OCI-LY1 (cell line): ENCODE results near the gene UBAC1.

ENCODE experiments used
- H2AFZ ChIP-seq: fragments of 200-600 bp; sonication (generic), shearing (Covaris generic); 2 replicates; pipeline ENCODE4 v1.6.0; 2014; ENCODE audit warnings: antibody characterized with exemption, mild to moderate bottlenecking, low read length
- H3F3A ChIP-seq: fragments of 200-600 bp; sonication (generic), shearing (Covaris generic); 2 replicates; pipeline ENCODE4 v1.6.0; 2014; ENCODE audit warnings: mild to moderate bottlenecking, antibody characterized with exemption, low read length, moderate library complexity; ENCODE audit not compliant: insufficient read depth
- H3K27ac ChIP-seq: fragments of 200-600 bp; sonication (generic); 2 replicates; pipeline ENCODE4 v1.5.1; 2014; ENCODE audit warnings: low read length, mixed run types, mild to moderate bottlenecking, low read depth; ENCODE audit not compliant: poor library complexity, severe bottlenecking
- H3K27me3 ChIP-seq: fragments of 200-600 bp; sonication (generic); 2 replicates; pipeline ENCODE4 v1.6.0; 2014; ENCODE audit warnings: antibody characterized with exemption, mild to moderate bottlenecking, low read length, moderate library complexity; ENCODE audit not compliant: insufficient read depth
- H3K36me3 ChIP-seq: fragments of 200-600 bp; sonication (generic); 2 replicates; pipeline ENCODE4 v1.6.1; 2014; ENCODE audit warnings: mild to moderate bottlenecking, antibody characterized with exemption, low read length, moderate library complexity, mixed read lengths; ENCODE audit not compliant: insufficient read depth
- H3K4me1 ChIP-seq: fragments of 200-600 bp; sonication (generic); 2 replicates; pipeline ENCODE4 v1.5.1; 2014; ENCODE audit warnings: mild to moderate bottlenecking, low read length, moderate library complexity; ENCODE audit not compliant: insufficient read depth, severe bottlenecking
- H3K4me2 ChIP-seq: fragments of 200-600 bp; sonication (generic), shearing (Covaris generic); 2 replicates; pipeline ENCODE4 v1.6.1; 2014; ENCODE audit warnings: low read length
- H3K4me3 ChIP-seq: fragments of 200-600 bp; sonication (generic); 2 replicates; pipeline ENCODE4 v1.5.1; 2014; ENCODE audit warnings: low read length, low read depth, mild to moderate bottlenecking, mixed read lengths; ENCODE audit not compliant: poor library complexity, severe bottlenecking
- H3K79me2 ChIP-seq: fragments of 200-600 bp; shearing (Covaris generic); 2 replicates; pipeline ENCODE4 v1.6.1; 2016; ENCODE audit warnings: mixed run types, low read length, mixed read lengths; ENCODE audit not compliant: insufficient read depth
- H3K9ac ChIP-seq: fragments of 200-600 bp; sonication (generic), shearing (Covaris generic); 2 replicates; pipeline ENCODE4 v1.6.1; 2014; ENCODE audit warnings: mild to moderate bottlenecking, low read length, mixed read lengths
- H3K9me2 ChIP-seq: fragments of 200-600 bp; sonication (generic), shearing (Covaris generic); 2 replicates; pipeline ENCODE4 v1.6.1; 2014; ENCODE audit warnings: low read depth, mild to moderate bottlenecking, low read length, mixed read lengths
- H3K9me3 ChIP-seq: fragments of 200-600 bp; shearing (Covaris generic); 2 replicates; pipeline ENCODE4 v1.6.1; 2014; ENCODE audit warnings: low read length, mixed read lengths
- H4K20me1 ChIP-seq: fragments of 200-600 bp; sonication (generic), shearing (Covaris generic); 2 replicates; pipeline ENCODE4 v1.6.0; 2016; ENCODE audit warnings: mild to moderate bottlenecking, low read length; ENCODE audit not compliant: insufficient read depth
- EZH2 ChIP-seq: fragments of 200-600 bp; sonication (generic), shearing (Covaris generic); IDR thresholded peaks from 2 replicates; pipeline ENCODE4 v1.8.0; 2017; ENCODE audit warnings: borderline replicate concordance, mixed run types, mild to moderate bottlenecking, antibody characterized with exemption, low read length, moderate library complexity, mixed read lengths
- TF ChIP-seq, protein P1 (sequence below): fragments of 200-600 bp; sonication (generic), shearing (Covaris generic); IDR thresholded peaks from 2 replicates; pipeline ENCODE4 v1.5.1; 2017; ENCODE audit warnings: mild to moderate bottlenecking, antibody characterized with exemption, low read length, moderate library complexity, mixed read lengths

UBAC1 gene

GRCh38 chr9:135982499-135983207, 21.5 kb upstream of the UBAC1 start:
- Histone ChIP-seq H3K27ac (no peak overlapping the region), H4K20me1 (no peaks in the 10 kb centered on the region), H2AFZ (no peak overlapping the region), H3K4me3 (no peak overlapping the region), H3K27me3 (no peaks in the 10 kb centered on the region), H3K36me3 (no peaks in the 10 kb centered on the region), H3K9me2 (no peaks in the 10 kb centered on the region), H3K4me1 (no peaks in the 10 kb centered on the region), H3K4me2 (no peak overlapping the region), H3F3A (no peaks in the 10 kb centered on the region), H3K79me2 (no peaks in the 10 kb centered on the region), H3K9me3 (no peaks in the 10 kb centered on the region), H3K9ac (no peak overlapping the region)
- TF ChIP-seq, protein P1, sequence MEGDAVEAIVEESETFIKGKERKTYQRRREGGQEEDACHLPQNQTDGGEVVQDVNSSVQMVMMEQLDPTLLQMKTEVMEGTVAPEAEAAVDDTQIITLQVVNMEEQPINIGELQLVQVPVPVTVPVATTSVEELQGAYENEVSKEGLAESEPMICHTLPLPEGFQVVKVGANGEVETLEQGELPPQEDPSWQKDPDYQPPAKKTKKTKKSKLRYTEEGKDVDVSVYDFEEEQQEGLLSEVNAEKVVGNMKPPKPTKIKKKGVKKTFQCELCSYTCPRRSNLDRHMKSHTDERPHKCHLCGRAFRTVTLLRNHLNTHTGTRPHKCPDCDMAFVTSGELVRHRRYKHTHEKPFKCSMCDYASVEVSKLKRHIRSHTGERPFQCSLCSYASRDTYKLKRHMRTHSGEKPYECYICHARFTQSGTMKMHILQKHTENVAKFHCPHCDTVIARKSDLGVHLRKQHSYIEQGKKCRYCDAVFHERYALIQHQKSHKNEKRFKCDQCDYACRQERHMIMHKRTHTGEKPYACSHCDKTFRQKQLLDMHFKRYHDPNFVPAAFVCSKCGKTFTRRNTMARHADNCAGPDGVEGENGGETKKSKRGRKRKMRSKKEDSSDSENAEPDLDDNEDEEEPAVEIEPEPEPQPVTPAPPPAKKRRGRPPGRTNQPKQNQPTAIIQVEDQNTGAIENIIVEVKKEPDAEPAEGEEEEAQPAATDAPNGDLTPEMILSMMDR, result no peak
- TF ChIP-seq EZH2, result no peak

- Histone ChIP-seq H3K9me3 (no peaks in the 10 kb centered on the region), H3K4me2 (no peak overlapping the region), H3K9ac (no peak overlapping the region), H3K9me2 (no peaks in the 10 kb centered on the region), H2AFZ (no peak overlapping the region), H3K79me2 (no peaks in the 10 kb centered on the region), H3K4me1 (no peaks in the 10 kb centered on the region), H3F3A (no peaks in the 10 kb centered on the region), H3K4me3 (no peak overlapping the region), H3K27me3 (no peaks in the 10 kb centered on the region), H3K36me3 (no peaks in the 10 kb centered on the region), H4K20me1 (no peaks in the 10 kb centered on the region), H3K27ac (no peak overlapping the region)
- TF ChIP-seq, protein P1, result no peak
- TF ChIP-seq EZH2, result no peak
Measured at GRCh38 chr9:135980926-135981630, 19.9 kb upstream of the UBAC1 start.

DNA sequence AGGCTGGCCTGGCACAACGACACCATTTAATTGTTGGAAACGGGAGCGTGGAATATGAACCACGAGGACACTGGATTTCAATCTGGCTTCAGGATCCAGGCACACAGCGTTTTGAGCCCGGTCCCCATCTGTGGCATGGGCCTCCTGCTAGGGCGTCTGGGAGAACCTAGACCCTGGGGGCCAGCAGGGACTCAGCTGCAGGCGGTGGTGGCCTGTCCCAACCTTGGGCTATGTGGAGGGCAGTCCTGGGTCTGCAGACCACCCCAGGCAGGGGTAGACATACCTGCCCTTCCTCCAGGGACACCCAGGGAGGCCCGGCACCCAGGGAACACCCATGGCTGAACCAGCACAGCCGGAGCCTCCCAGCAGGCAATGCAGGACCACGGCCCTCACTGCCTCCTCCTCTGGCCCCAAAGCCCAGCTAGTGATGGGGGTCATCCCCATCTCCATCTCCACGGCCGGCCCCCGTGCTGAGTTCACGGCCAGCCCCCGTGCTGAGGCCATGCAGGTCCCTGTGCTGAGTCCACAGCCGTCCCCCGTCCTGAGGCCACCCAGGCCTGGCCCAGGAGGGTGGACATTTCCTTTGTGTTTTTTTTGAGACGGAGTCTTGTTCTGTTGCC, 18.5 kb upstream of the UBAC1 start:
- Histone ChIP-seq H2AFZ (no peak overlapping the region), H3K4me3 (no peak overlapping the region), H3F3A (no peaks in the 10 kb centered on the region), H3K4me2 (no peak overlapping the region), H3K27me3 (no peaks in the 10 kb centered on the region; the same call in 1 of the 2 replicates), H3K79me2 (no peaks in the 10 kb centered on the region), H4K20me1 (no peaks in the 10 kb centered on the region), H3K36me3 (no peaks in the 10 kb centered on the region), H3K9me3 (no peaks in the 10 kb centered on the region), H3K9me2 (no peaks in the 10 kb centered on the region), H3K4me1 (no peaks in the 10 kb centered on the region), H3K27ac (no peak overlapping the region), H3K9ac (no peak overlapping the region)
- TF ChIP-seq EZH2, result no peak
- TF ChIP-seq, protein P1, result no peak
